Common myeloid progenitor, CD34-positive (primary cell): ENCODE measurements around the gene FYCO1.

Source experiments
- CTCF ChIA-PET: fragments of 350-600 bp; sonication (Branson Sonifier 250); formaldehyde crosslinking; loops from one replicate; lab custom pipeline; 2021; ENCODE audit warnings: antibody characterized with exemption; lab: Charles Lee
- POLR2A ChIA-PET: fragments of 350-600 bp; sonication (Branson Sonifier 250); formaldehyde crosslinking; loops from one replicate; lab custom pipeline; 2021; ENCODE audit warnings: antibody characterized with exemption; lab: Charles Lee
- DNase-seq, 3 donors: peaks; one replicate each; pipeline versions ENCODE4 v3.0.0 to v3.0.0-alpha.2; 2013
- H3K27ac ChIP-seq, 2 experiments: 1 replicate in 1 of 2; 2 replicates in 1 of 2; pipeline ENCODE4 v1.7.0; 2013; ENCODE audit warnings: inconsistent platforms in 2 of 2, low read length in 2 of 2, mild to moderate bottlenecking in 2 of 2, low read depth in 1 of 2, moderate library complexity in 1 of 2; ENCODE audit not compliant: severe bottlenecking in 2 of 2, insufficient read depth in 1 of 2, poor library complexity in 1 of 2
- H3K27me3 ChIP-seq, 5 experiments: replicated peaks in 2 of 5; 1 replicate in 3 of 5; 2 replicates in 2 of 5; pipeline versions ENCODE4 v1.6.1 to v1.7.0; 2013; ENCODE audit warnings: low read length in 4 of 5, mild to moderate bottlenecking in 2 of 5, moderate library complexity in 2 of 5, inconsistent platforms in 1 of 5; ENCODE audit not compliant: insufficient read depth in 5 of 5, control insufficient read depth in 4 of 5
- H3K36me3 ChIP-seq, 4 experiments: 1 replicate in 2 of 4; 2 replicates in 2 of 4; pipeline versions ENCODE4 v1.6.1 to v1.7.0; 2013; ENCODE audit warnings: low read length in 3 of 4, control low read depth in 1 of 4, mild to moderate bottlenecking in 1 of 4; ENCODE audit not compliant: control insufficient read depth in 4 of 4, insufficient read depth in 4 of 4
- H3K4me1 ChIP-seq, 4 experiments: 1 replicate in 3 of 4; 2 replicates in 1 of 4; pipeline versions ENCODE4 v1.6.1 to v1.7.1; 2013; ENCODE audit warnings: low read length in 3 of 4, mild to moderate bottlenecking in 3 of 4, control low read depth in 1 of 4, inconsistent platforms in 1 of 4, moderate library complexity in 1 of 4; ENCODE audit not compliant: control insufficient read depth in 4 of 4, insufficient read depth in 4 of 4; ENCODE audit errors: control extremely low read depth in 1 of 4
- H3K4me3 ChIP-seq, 7 experiments: 1 replicate in 4 of 7; 2 replicates in 3 of 7; pipeline versions ENCODE4 v1.5.1 to v1.7.0; 2013; ENCODE audit warnings: mild to moderate bottlenecking in 7 of 7, low read length in 6 of 7, moderate library complexity in 6 of 7, inconsistent platforms in 2 of 7, low read depth in 2 of 7, control low read depth in 1 of 7; ENCODE audit not compliant: insufficient read depth in 4 of 7, control insufficient read depth in 1 of 7; ENCODE audit errors: extremely low read depth in 1 of 7
- H3K9me3 ChIP-seq, 5 experiments: 1 replicate in 4 of 5; 2 replicates in 1 of 5; pipeline versions ENCODE4 v1.6.1 to v1.7.1; 2013; ENCODE audit warnings: low read length in 4 of 5, mild to moderate bottlenecking in 2 of 5, inconsistent platforms in 1 of 5, low read depth in 1 of 5, moderate library complexity in 1 of 5; ENCODE audit not compliant: control insufficient read depth in 4 of 5, insufficient read depth in 2 of 5; ENCODE audit errors: control extremely low read depth in 1 of 5
- WGBS: methylation state at CpG from one replicate; pipeline ENCODE4 v1.1.5; 2013; ENCODE audit not compliant: insufficient coverage; 5-methylcytosine and 5-hydroxymethylcytosine counted together

The FYCO1 gene

GRCh38 chr3:45950686-45951600, 44.7 kb downstream of the FYCO1 start:
- ChIA-PET POLR2A (interaction anchor here (0.5 kb wide), 1 partner anchor 158 kb away, joined by 3 read pairs; no protein-coding TSS in a partner anchor), CTCF (interaction anchor here (1.0 to 1.8 kb wide), 5 partner anchors 12 to 127 kb away, joined by 3 to 15 read pairs (median 3); no protein-coding TSS in a partner anchor)
- Histone ChIP-seq H3K4me3 (no peak overlapping the region), H3K36me3 (peaks cover 38 to 99% (median 71%) of the 10 kb centered on the region in 4 experiments), H3K9me3 (no peaks in the 10 kb centered on the region), H3K27ac (no peak overlapping the region), H3K4me1 (peaks cover 0 to 36% (median 14%) of the 10 kb centered on the region in 4 experiments), H3K27me3 (no peaks in the 10 kb centered on the region)
- WGBS = 83% methylated on average over 4 of the region's 6 CpGs
- DNase-seq = no peak

- H3K4me1 ChIP-seq = peaks cover 0 to 36% (median 14%) of the 10 kb centered on the region in 4 experiments
- CTCF ChIA-PET = interaction anchor here (1.0 to 2.3 kb wide), 5 partner anchors 11 to 131 kb away, joined by 3 to 15 read pairs (median 6); no protein-coding TSS in a partner anchor
- POLR2A ChIA-PET = no interaction called here
- no peaks in the 10 kb centered on the region for H3K27me3 ChIP-seq
- WGBS = 88% methylated on average over 1 of the region's 2 CpGs
- H3K36me3 ChIP-seq = peaks cover 31 to 99% (median 71%) of the 10 kb centered on the region in 4 experiments
- no peak overlapping the region for H3K27ac ChIP-seq
- no peaks in the 10 kb centered on the region for H3K9me3 ChIP-seq
- H3K4me3 ChIP-seq = no peak overlapping the region
- no peak for DNase-seq
Measured at GRCh38 chr3:45950131-45950530, 45.5 kb downstream of the FYCO1 start.

- WGBS = 100% methylated on average over 2 of the region's 4 CpGs
- Histone ChIP-seq H3K27me3 (no peaks in the 10 kb centered on the region), H3K4me1 (peaks cover 0 to 36% (median 14%) of the 10 kb centered on the region in 4 experiments), H3K9me3 (no peaks in the 10 kb centered on the region), H3K27ac (no peak overlapping the region), H3K36me3 (peaks cover 30 to 98% (median 67%) of the 10 kb centered on the region in 4 experiments), H3K4me3 (no peak overlapping the region)
- ChIA-PET CTCF (interaction anchor here (2.3 to 4.9 kb wide), 2 partner anchors 128 to 132 kb away, joined by 6 to 28 read pairs; no protein-coding TSS in a partner anchor), POLR2A (no interaction called here)
- no peak for DNase-seq
Measured at GRCh38 chr3:45949432-45949831, 46.2 kb downstream of the FYCO1 start.

GRCh38 chr3:45948881-45949280, 46.7 kb downstream of the FYCO1 start:
- Histone ChIP-seq H3K36me3 (peaks cover 26 to 93% (median 62%) of the 10 kb centered on the region in 4 experiments), H3K4me1 (peaks cover 0 to 36% (median 14%) of the 10 kb centered on the region in 4 experiments), H3K9me3 (no peaks in the 10 kb centered on the region), H3K27me3 (no peaks in the 10 kb centered on the region), H3K4me3 (no peak overlapping the region), H3K27ac (no peak overlapping the region)
- WGBS = 100% methylated on average over 6 of the region's 6 CpGs
- no peak for DNase-seq
- POLR2A ChIA-PET = no interaction called here
- CTCF ChIA-PET = interaction anchor here (2.1 to 4.9 kb wide), 3 partner anchors 10 to 132 kb away, joined by 6 to 28 read pairs (median 8); no protein-coding TSS in a partner anchor

GRCh38 chr3:45948311-45948781, 47.3 kb downstream of the FYCO1 start:
- Histone ChIP-seq H3K4me3 (peak overlapping the region in 1 of 7 experiments; percentile 10), H3K4me1 (peaks cover 0 to 36% (median 14%) of the 10 kb centered on the region in 4 experiments), H3K36me3 (peaks cover 24 to 88% (median 57%) of the 10 kb centered on the region in 4 experiments), H3K27me3 (no peaks in the 10 kb centered on the region), H3K27ac (no peak overlapping the region), H3K9me3 (no peaks in the 10 kb centered on the region)
- 9% methylated on average over 5 of the region's 6 CpGs for WGBS
- ChIA-PET POLR2A (no interaction called here), CTCF (interaction anchor here (1.2 to 4.9 kb wide), 5 partner anchors 9 to 133 kb away, joined by 3 to 28 read pairs (median 6); no protein-coding TSS in a partner anchor)
- DNase-seq = peak; percentile 18 to 86 (median 62)

GRCh38 chr3:45947361-45947760, 48.3 kb downstream of the FYCO1 start:
- Histone ChIP-seq H3K27me3 (no peaks in the 10 kb centered on the region), H3K27ac (no peak overlapping the region), H3K9me3 (no peaks in the 10 kb centered on the region), H3K4me1 (peaks cover 0 to 42% (median 18%) of the 10 kb centered on the region in 4 experiments), H3K36me3 (peaks cover 22 to 81% (median 52%) of the 10 kb centered on the region in 4 experiments), H3K4me3 (no peak overlapping the region)
- peak; percentile 7 to 67 (median 33) for DNase-seq
- ChIA-PET POLR2A (no interaction called here), CTCF (interaction anchor here (1.1 to 4.9 kb wide), 5 partner anchors 8 to 130 kb away, joined by 3 to 28 read pairs (median 4); no protein-coding TSS in a partner anchor)
- WGBS = 64% methylated on average over 3 of the region's 3 CpGs
